HG03280 (cell line): ENCODE results near the gene CYP11A1.
"Not testable (repeated sequence)": the region's sequence is repeated elsewhere in the genome, so short reads cannot be mapped to it uniquely, and the experiment has no call there.

Experiments used
- ATAC-seq: cut with Tn5 transposase; IDR thresholded peaks from one replicate; pipeline ENCODE4 v1.9.1; 2021; ENCODE audit warnings: mild to moderate bottlenecking, moderate library complexity; ENCODE audit not compliant: unreplicated experiment

Gene CYP11A1

DNA sequence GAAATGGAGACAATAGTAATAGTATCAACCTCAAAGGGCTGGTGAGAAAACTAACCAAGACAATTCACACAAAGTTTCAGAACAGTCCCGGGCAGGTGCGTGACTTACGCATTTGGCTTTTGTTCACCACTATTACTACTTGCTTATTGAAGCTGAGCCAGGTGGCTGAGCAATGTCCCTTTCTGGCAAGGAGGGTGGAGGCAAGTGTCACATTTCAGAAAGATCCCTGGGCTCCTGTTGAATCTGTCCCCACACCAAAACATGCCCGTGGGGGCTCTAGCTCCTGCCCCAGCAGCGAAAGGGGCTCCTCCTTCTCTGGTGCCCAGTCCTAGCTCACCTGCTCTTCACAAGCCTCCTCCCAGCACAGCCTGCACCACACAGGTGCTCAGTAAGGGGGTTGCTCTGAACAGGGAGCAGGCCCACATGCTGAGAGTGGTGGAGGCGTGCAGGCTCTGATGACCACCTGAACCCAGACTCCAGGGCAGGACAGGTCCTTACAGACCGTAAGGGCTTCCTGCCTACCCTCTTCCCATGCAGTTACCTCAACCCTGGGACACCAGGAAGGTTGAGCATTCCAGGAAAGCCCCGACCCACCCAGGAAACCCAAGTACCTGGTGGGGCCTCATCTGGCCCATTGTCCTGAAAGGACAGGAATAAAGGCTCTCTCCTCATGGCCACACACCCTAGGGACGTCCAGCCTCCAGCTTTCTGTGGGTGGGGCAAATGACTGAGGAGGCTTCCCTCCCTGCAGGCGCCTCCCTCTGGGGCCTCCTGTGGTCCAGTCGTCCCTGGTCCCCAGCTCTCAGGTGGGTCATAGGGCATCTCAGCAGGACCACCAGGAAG is 33.7 kb upstream of the CYP11A1 start:
- no peak for ATAC-seq

DNA sequence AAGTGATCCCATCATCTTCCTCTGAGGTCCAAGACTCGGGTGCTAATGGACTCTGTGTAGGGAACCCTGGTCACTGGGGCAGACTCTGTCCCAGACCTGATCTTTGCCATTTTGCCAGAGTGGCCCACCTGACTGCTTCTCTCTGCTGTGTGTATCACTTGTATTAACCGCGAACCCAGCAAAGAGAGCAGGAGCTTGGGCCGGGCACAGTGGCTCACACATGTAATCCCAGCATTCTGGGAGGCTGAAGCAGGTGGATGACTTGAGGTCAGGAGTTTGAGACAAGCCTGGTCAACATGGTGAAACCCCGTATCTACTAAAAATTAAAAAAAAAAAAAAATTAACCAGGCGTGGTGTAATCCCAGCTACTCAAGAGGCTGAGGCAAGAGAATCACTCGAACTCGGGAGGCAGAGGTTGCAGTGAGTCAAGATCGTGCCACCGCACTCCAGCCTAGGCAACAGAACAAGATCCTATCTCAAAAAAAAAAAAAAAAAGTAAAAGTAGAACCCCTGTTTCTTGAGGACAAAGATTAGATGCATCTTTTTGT is 32.9 kb upstream of the CYP11A1 start:
- ATAC-seq, result no peak

DNA sequence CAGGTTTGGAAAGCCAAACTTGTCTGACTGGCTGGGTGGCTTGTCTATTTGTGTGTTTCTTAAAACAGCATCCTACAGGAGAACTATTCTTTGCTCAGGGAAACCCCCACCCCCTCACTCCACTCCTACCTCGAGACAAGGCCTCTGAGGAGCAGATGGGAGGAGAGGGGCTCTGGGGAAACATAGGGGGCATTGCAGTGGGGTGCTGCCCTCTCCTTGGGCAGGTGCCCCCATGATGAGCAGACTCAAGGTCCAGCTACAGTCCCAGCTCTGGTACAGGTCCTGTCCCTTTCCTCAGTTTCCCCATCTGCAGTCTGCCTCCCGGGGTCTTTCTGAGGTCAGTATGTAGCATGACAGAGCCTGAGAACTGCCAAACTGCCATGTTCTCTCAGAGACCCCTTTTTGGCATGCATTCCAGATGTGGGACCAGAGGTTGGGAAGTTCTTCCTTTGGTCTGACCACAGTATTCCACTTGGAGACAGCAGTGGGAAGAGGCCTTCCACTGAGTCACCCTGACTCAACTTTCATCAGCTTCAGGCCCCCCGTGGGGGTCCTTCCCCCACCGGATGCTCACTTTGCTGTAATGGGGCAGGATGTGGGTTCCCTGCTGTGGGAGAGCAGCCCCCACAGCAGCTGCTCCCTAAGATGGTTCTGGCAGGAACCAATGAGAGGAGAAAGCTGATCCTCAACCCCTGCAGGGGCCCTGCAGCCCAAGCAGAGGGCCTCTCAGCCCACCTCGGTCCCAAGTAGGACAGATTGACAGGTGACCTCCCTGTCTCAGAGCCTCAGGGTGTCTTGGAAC is 32.3 kb upstream of the CYP11A1 start:
- ATAC-seq, result no peak

DNA sequence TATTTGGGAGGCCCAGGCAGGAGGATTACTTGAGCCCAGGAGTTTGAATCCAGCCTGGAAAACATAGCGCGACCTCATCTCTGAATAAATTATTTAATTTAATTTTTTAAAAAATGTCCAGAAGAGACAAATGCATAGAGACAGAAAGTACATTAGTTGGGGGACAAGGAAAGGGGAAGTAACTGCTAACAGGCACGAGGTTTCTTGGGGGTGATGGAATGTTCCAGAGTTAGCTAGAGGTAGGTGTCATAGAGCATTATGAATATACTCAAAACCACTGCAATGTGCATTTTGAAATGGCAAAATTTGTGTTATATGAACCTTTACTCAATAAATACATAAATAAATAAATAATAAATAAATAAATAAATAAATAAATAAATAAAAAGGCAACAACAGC is 31.7 kb upstream of the CYP11A1 start:
- no peak for ATAC-seq

DNA sequence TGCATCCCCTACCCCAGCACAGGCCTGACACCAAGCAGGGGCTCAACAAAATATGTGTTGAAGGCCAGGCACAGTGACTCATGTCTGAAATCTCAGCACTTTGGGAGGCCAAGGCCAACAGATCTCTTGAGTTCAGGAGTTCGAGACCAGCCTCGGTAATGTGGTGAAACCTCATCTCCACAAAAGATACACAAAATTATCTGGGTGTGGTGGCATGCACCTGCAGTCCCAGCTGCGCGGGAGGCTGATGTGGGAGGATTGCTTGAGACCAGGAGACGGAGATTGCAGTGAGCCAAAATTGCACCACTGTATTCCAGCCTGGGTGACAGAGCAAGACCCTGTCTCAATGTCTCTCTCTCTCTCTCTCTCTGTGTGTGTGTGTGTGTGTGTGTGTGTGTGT is 30.7 kb upstream of the CYP11A1 start:
- no peak for ATAC-seq

DNA sequence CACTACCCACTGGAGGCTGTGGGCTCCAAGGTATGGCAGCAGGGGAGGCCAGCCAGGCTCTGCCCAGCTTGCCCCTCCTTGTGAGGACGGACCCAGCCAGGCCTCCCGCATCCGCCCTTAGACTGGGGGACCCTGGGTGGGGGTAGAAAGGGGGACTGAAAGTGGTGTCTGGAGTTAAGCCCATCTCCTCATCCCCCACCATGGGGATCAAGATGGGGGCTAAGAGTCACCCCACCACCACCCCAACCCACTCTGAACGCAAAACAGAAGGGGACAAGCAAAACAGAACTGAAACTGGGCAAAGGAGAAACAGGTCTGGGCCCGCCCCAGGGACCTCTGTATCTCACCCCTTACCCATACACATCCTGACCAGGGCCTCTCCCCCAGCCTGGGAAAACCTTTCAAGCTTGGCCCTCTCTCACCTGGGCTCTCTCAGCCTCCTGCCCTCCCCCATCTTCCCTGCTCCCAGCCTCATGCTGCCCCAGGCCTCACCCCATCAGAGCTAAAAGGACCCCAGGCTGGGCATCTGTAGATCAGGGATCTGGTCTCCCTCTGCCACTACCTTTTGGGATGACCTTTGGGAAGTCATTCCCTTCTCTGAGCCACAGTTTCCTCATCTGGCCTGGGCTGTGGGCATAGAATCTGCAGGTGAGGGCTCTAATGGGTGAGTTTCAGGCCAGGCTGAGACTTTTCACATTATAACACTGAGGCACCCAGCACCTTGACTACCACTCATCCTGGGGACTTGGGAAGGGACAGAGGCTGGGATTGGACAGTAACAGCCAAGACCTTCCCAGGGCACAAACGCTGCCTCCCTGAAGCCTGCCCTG is 30.0 kb upstream of the CYP11A1 start:
- no peak for ATAC-seq

DNA sequence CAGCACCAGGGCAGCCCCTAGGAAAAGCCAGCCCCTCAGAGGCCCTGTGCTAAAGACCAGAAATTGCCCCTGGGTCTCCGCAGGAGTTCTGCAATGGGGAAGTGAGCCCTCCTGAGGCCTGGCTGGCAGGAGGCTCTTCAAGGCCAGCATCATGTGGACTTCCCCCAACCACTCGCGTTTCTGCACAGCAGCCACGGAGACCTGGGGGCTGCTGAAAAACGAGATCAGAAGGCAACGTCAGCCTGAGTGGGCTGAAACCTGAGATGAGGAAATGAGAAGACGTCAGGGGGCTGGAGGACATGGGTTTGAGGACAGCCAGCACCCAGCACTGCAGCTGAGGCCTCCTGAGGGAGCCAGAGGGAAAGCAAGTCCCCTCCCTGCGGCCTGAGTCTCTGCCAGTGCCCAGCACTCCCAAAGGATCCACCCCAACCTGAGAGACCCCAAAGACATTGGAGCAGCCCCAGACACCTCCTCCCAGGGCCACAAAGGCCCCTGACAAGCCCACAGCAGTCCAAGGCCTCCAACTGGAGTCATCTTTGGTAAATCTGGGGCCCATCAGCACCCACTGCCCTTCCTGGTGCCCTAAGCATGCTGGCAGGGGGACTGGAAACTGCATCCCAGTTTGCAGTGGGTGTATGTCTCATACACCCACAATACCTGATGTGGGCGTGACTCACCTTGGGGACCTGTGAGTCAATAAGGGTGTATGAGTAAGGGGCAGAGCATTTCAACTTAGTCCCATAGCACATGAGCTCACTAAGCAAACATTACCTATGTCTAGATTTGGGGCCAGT is 29.2 kb upstream of the CYP11A1 start:
- ATAC-seq, result peak; percentile 30

DNA sequence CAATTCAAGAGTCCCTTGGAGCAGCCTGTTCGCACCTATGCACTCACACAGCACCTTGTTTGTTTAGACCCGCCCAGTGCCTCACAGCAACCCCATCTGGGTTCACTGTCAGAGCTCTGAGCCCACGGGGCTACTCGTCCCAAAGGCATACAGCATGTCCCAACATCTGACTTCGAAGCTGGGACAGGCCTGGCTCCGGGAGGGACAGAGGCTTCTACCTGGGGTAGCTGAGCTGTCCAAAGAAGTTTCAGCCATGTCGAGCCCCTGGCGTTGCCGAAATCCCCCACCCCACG is 28.6 kb upstream of the CYP11A1 start:
- peak; percentile 4 for ATAC-seq

DNA sequence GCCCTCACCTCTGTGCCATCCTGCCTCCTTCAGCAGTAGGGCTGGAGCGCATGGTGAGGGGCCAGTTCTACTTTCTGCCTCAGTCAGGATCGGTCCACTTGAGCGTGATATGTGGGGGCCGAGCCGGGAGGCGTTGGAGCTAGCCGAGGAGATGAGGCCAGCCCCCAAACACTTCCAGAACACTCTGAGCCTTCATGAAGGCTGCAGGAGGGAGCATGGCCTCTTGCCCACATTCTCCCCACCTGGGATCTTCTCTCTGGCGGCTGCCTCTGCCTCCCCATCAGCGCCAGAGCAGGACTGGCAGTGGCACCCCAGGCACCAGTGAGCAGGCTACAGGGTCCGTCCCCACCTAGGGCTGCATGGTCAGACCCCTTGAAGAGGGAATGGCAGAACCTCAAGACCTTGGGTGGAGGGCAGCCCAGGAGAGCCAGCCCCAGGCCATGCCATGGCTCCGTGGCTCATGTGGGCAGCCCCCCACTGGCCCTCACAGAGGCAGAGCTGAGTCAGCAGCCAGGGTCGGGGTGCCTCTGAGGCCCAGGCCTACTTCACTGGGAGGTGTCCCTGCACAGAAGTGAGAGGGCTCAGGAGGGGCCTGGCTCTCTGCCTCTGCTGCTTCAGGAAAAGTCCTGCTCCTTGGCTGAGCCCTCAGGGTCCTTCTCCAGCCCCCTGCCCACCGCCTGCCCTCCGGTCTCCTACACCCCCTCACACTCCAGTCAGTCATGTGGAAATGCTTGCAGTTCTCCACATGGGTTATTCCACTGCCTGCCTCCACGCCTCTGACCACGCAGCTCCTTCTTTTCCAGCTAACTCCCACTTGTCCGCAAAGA is 28.1 kb upstream of the CYP11A1 start:
- ATAC-seq, result no peak

DNA sequence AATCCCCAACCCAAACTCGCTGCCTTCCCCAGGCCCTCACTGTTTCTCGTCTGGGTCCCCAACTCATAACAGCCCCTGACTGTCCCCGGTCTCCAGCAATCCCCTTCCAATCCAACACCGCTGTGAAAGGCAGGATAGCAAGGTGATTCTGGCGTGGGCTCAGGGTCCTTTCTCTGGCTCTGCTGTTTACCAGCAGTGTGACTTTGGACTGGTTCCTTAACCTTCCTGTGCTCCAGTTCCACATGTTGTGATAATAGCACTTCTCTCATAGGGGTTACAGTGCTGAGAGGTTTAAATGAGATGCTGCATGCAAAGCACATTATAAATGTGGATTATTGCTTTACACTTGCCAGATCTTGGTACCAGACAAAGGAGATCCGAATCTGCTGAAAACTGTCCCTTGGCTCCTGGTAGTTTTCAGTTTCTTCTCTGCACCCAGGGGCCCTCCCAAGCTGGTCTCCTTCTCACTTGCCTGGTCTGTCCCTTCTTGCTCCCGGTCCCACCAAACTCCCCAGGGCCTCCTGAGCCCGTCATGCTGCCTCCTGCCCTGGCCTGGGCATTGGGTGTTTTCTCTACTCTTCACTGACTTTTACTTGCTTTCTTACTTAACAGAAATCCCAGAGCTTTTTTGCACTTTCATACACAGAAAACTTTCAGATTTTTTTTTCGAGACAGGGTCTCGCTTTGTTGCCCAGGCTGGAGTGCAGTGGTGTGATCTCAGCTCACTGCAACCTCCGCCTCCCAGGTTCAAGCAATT is 26.8 kb upstream of the CYP11A1 start:
- no peak for ATAC-seq

DNA sequence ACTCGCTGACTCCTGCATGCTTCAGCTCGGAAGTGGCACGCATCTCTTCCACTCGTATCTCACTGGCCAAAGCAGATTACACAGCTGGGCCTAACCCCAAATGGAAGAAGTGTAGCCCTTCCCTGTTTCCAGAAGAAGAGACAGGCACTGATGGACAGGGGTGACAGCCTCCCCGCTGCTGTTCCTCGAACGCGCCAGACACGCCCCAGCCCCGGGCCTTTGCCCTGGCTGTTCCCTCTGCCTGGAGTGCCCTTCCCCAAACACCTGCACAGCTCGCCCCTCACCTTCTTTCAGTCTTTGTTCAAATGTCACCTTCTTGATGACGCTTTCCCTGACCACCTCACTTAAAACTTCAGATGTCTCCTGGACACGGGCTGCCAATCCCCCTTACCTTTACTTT is 26.0 kb upstream of the CYP11A1 start:
- no peak for ATAC-seq

DNA sequence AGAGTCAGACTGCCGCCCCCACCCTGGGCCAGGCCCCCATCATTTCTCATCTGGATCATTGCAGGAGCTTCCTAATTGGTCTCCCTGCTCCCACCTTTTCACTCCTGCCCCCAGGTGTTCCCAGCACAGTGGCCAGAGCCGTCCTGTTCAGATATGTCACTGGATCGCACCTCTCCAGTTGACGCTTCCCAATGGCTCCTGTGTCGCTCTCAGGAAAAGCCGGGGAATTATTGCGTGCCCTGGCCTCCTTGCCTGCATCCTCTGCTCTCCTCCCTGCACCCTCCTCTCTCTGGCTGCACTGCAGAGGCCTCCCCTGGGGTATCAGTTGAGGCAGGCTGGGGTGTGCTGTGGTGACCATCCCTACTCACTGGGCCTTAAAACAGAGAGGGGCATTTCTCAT is 25.5 kb upstream of the CYP11A1 start:
- no peak for ATAC-seq

DNA sequence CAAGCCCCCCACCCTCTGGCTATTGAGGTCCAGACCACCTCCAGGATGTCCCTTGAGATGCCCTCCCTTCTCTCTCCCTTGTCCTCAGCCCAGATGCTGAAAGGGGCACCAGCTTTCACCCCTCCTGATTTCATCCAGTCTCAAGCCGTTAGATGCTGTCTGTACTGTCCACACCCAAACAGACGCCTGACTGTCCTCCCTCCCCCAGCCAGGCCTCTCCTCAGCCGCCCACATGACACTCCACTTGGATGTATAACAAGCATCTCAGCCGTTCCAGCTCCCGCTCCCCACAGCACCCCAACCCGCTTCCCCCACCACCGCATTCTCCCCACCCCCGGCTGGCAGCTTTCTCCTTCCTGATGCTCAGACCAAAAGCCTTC is 25.0 kb upstream of the CYP11A1 start:
- ATAC-seq, result no peak

DNA sequence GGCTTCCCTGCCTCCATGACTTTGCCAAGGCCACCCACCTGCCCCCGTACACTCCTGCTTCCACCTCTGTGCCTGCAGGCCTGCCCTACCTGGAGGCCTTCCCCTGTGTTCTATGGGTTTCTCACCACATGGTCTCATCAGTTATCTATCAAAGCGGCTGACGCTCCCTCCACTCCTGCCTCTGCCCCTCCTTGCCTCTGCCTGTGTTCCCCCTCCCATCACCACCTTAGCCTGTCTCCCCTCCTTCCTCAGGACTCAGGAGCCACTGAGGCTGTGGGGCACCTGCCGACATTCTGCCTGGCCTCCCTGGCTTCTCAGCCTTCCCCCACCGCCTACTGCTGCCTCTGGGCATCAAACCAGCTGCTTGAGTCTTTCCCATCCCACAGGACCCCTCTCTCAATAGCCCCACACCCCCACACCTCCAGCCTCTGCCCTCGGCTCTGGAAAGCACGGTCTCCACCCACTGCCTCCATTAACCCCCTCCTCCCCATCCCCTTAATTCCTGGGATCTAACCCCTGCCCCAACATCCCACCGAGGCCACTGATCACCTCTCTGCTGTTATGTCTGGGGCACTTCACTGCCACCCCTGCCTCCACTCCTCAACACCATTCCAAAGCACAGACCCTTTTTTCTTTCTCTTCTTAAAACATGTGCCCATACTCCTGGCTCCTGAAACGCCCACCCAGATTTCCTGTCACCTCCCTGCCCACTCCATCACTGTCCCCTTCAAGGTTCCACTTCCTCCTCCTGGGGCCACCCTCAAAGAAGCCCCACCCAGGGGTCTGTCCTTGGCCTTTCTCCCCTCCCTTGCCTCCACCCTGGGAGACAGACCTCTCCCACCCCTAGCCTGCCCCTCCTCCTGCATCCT is 24.4 kb upstream of the CYP11A1 start:
- no peak for ATAC-seq

DNA sequence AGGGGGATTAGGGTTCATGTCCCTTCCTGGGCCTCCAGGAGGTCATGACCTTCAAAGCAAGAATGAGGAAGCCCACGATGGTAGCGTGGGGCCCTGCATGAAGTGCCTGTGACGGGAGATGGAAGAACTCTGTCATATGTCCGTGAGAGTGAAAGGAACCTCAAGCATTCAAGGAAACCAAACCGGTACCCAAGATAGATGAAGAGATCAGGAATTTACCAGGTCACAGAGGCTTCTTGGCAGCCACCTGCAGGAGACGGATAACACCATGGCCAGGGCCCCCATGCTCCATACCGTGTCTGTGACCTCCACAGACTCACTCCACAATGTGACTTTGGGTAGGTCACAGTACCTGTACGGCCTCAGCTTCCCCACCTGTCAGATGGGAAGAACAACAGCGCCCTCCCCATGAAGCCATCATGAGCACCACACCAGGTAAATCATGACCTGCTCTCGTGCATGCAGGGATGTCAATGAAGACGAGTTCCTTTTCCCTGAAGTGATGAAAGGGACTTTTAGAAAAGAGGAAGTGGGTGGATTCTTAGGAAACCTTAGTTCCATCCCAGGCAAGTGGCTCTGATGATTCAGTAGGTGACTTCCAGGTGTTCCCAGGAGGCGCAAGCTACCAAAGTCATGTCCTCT is 23.3 kb upstream of the CYP11A1 start:
- ATAC-seq, result no peak

DNA sequence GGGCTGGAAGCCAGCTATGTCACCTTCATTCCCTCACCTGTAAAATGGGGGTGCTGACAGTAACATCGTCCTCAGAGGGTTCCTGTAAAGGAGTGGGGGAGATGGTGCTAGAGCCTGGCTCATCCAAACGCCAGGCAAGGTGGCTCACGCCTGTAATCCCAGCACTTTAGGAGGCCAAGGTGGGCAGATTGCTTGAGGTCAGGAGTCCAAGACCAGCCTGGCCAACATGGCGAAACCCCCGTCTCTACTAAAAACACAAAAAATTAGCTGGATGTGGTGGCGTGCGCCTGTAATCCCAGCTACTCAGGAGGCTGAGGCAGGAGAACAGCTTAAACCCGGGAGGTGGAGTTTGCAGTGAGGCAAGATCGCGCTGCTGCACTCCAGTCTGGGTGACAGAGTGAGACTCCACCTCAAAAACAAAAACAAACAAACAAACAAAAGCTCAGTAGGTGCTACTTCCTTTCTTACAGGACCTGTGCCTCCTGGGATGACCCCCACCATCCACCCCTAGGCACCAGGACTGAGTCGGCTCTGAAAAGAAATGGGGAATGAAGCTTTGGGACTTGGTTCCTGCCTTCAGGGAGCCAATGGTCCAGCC is 22.7 kb upstream of the CYP11A1 start:
- not testable (repeated sequence) for ATAC-seq
